22Rv1 (cell line): ENCODE measurements around the gene DSPP.

ENCODE experiments used
- CTCF ChIP-seq: fragments of 450-650 bp; IDR thresholded peaks from 2 replicates; pipeline ENCODE4 v1.5.1; 2017; ENCODE audit warnings: mild to moderate bottlenecking
- ZFX ChIP-seq: fragments of 450-650 bp; IDR thresholded peaks from 2 replicates; pipeline ENCODE4 v1.6.1; 2017; ENCODE audit warnings: antibody characterized with exemption, borderline replicate concordance

GRCh38 chr4:87650938-87651337, 42.6 kb downstream of the DSPP start:
- TF ChIP-seq CTCF = no peak
- no peak for TF ChIP-seq ZFX
